ENCODE results near the gene MPZL2.

GRCh38 chr11:118305726-118306125 is 41.6 kb upstream of the MPZL2 start:
- no peak for TF ChIP-seq MCM2 (IDR thresholded peaks at IDR 0.05; ENCODE audit: low read depth)
- TF ChIP-seq POLR2A (conservative IDR thresholded peaks at IDR 0.05) = no peak
- no peak for TF ChIP-seq ZNF354B (CRISPR knock-in tag; IDR thresholded peaks at IDR 0.05)
- no peak for TF ChIP-seq AFF4 (CRISPR knock-in tag; IDR thresholded peaks at IDR 0.05)
- no peak for TF ChIP-seq POLR2AphosphoS2 (IDR thresholded peaks at IDR 0.05; ENCODE audit: low read length)
- no peak for TF ChIP-seq PCBP2 (IDR thresholded peaks at IDR 0.05; ENCODE audit: low read depth, low read length, poor library complexity, severe bottlenecking)
- no peak for TF ChIP-seq CTCF (IDR thresholded peaks at IDR 0.05 in 2 of 3, conservative IDR thresholded peaks at IDR 0.05 in 1 of 3; ENCODE audit: insufficient read depth in 2 of 3, low read depth in 1 of 3, low read length in 3 of 3)
- TF ChIP-seq ZNF75A (CRISPR knock-in tag; IDR thresholded peaks at IDR 0.05) = no peak
- no peak for TF ChIP-seq PHF21A (IDR thresholded peaks at IDR 0.05; ENCODE audit: borderline replicate concordance, low read depth)
- no peak for TF ChIP-seq RAD51 (IDR thresholded peaks at IDR 0.05; ENCODE audit: borderline replicate concordance, low read depth)
- TF ChIP-seq ZNF316 (IDR thresholded peaks at IDR 0.05) = no peak
- no peak for TF ChIP-seq ZFX (CRISPR knock-in tag; IDR thresholded peaks at IDR 0.05)

Data from K562 (cell line).